Neural progenitor cell (in vitro differentiated cells): Measurements from ENCODE around the gene SLBP.

Experiments used
- CTCF ChIP-seq: fragments of 200-600 bp; sonication (generic); IDR thresholded peaks from 2 replicates; pipeline ENCODE4 v1.5.1; 2017; ENCODE audit warnings: antibody characterized with exemption, mild to moderate bottlenecking
- EZH2 ChIP-seq: fragments of 200-600 bp; sonication (generic); IDR thresholded peaks from 2 replicates; pipeline ENCODE4 v1.6.1; 2017; ENCODE audit warnings: antibody characterized with exemption, mild to moderate bottlenecking, moderate library complexity
- EZH2phosphoT487 ChIP-seq: fragments of 200-600 bp; sonication (generic); IDR thresholded peaks from 2 replicates; pipeline ENCODE4 v1.6.1; 2017; ENCODE audit warnings: antibody characterized with exemption

- TF ChIP-seq EZH2: no peak
- no peak for TF ChIP-seq CTCF
- no peak for TF ChIP-seq EZH2phosphoT487
These were observed 13.4 kb upstream of the SLBP start for GRCh38 chr4:1725521-1725920.
